IMR-90 (cell line): ENCODE data around the gene COPS9. TPM values are rescaled to one million over a fixed set of nuclear protein-coding genes. Genes with fewer than 3 reads are reported as not detected.

Experiments
- ATAC-seq: fragments of 200-7000 bp; cut with Tn5 transposase; 2 replicates; pipeline ENCODE4 v1.9.1; 2020; ENCODE audit warnings: low read depth, mild to moderate bottlenecking, moderate library complexity
- BruUV-seq: library from RNA; stranded (reverse); fragments of 400-500 nt; replicated peaks from 2 replicates; lab custom pipeline; 2021; lab: Mats Ljungman, UMichigan
- CTCF ChIA-PET: fragments of 300-600 bp; formaldehyde crosslinking; extraction: SDS; loops from one replicate; lab custom pipeline; 2021; ENCODE audit warnings: antibody characterized with exemption; lab: Yijun Ruan, JAX
- POLR2A ChIA-PET: fragments of 300-600 bp; sonication (Branson Sonifier 250); formaldehyde crosslinking; loops from one replicate; lab custom pipeline; 2022; ENCODE audit warnings: antibody characterized with exemption; ENCODE audit not compliant: unreplicated experiment; lab: Charles Lee
- DNase-seq: peaks from one replicate; pipeline ENCODE4 v3.0.0; 2013
- H2AFZ ChIP-seq: replicated peaks from 2 replicates; pipeline ENCODE3; 2013; ENCODE audit warnings: low read length, mild to moderate bottlenecking; ENCODE audit not compliant: poor library complexity
- H2AK5ac ChIP-seq: 2 replicates; pipeline ENCODE4 v1.6.1; 2013; ENCODE audit warnings: low read depth, low read length, inconsistent platforms
- H2AK9ac ChIP-seq: replicated peaks from 2 replicates; pipeline ENCODE3; 2013; ENCODE audit warnings: mild to moderate bottlenecking, low read depth, low read length, moderate library complexity; ENCODE audit not compliant: poor library complexity
- H2BK120ac ChIP-seq: 2 replicates; pipeline ENCODE4 v1.6.1; 2013; ENCODE audit warnings: low read depth, low read length, inconsistent platforms
- H2BK15ac ChIP-seq: 3 replicates; pipeline ENCODE4 v1.6.1; 2013; ENCODE audit warnings: low read depth, low read length, inconsistent platforms
- H2BK20ac ChIP-seq: 2 replicates; pipeline ENCODE4 v1.6.1; 2013; ENCODE audit warnings: low read depth, mild to moderate bottlenecking, inconsistent platforms, low read length, moderate library complexity
- H2BK5ac ChIP-seq: 2 replicates; pipeline ENCODE4 v1.6.1; 2013; ENCODE audit warnings: mild to moderate bottlenecking, low read depth, low read length, inconsistent platforms; ENCODE audit not compliant: poor library complexity, severe bottlenecking
- H3K14ac ChIP-seq: replicated peaks from 2 replicates; pipeline ENCODE4 v1.6.1; 2013; ENCODE audit warnings: low read depth, low read length, inconsistent platforms
- H3K18ac ChIP-seq: 2 replicates; pipeline ENCODE4 v1.6.1; 2013; ENCODE audit warnings: low read depth, low read length, control low read depth
- H3K23ac ChIP-seq: 2 replicates; pipeline ENCODE4 v1.6.1; 2013; ENCODE audit warnings: low read depth, low read length, inconsistent platforms
- H3K27ac ChIP-seq: 2 replicates; pipeline ENCODE4 v1.5.1; 2013; ENCODE audit warnings: mild to moderate bottlenecking, control low read depth, low read length; ENCODE audit not compliant: insufficient read depth
- H3K27me3 ChIP-seq: 2 replicates; pipeline ENCODE4 v1.6.1; 2013; ENCODE audit warnings: low read length; ENCODE audit not compliant: control insufficient read depth, insufficient read depth
- H3K36me3 ChIP-seq: 2 replicates; pipeline ENCODE4 v1.6.1; 2013; ENCODE audit warnings: low read length, mixed read lengths; ENCODE audit not compliant: control insufficient read depth, insufficient read depth
- H3K4ac ChIP-seq: 2 replicates; pipeline ENCODE4 v1.6.1; 2013; ENCODE audit warnings: low read depth, low read length, inconsistent platforms
- H3K4me1 ChIP-seq: 2 replicates; pipeline ENCODE4 v1.6.1; 2013; ENCODE audit warnings: low read length, mixed read lengths; ENCODE audit not compliant: control insufficient read depth, insufficient read depth
- H3K4me2 ChIP-seq: 2 replicates; pipeline ENCODE4 v1.6.1; 2013; ENCODE audit warnings: low read depth, mild to moderate bottlenecking, control low read depth, low read length, moderate library complexity
- H3K4me3 ChIP-seq: 2 replicates; pipeline ENCODE4 v1.5.1; 2013; ENCODE audit warnings: low read depth, mild to moderate bottlenecking, control low read depth, low read length, moderate library complexity; ENCODE audit not compliant: insufficient read depth
- H3K56ac ChIP-seq: 2 replicates; pipeline ENCODE4 v1.6.1; 2013; ENCODE audit warnings: low read length, inconsistent platforms; ENCODE audit not compliant: insufficient read depth; ENCODE audit errors: extremely low read depth
- H3K79me1 ChIP-seq, 2 experiments: 2 replicates each; pipeline ENCODE4 v1.6.1; 2013; ENCODE audit warnings: low read length in 2 of 2, inconsistent platforms in 1 of 2, low read depth in 1 of 2
- H3K9ac ChIP-seq: 2 replicates; pipeline ENCODE4 v1.6.1; 2013; ENCODE audit warnings: low read depth, low read length, control low read depth
- H3K9me1 ChIP-seq: 2 replicates; pipeline ENCODE4 v1.6.1; 2013; ENCODE audit warnings: low read length, inconsistent platforms; ENCODE audit not compliant: insufficient read depth
- H3K9me3 ChIP-seq: 2 replicates; pipeline ENCODE4 v1.6.1; 2013; ENCODE audit warnings: low read length; ENCODE audit not compliant: control insufficient read depth, insufficient read depth
- H4K20me1 ChIP-seq: 2 replicates; pipeline ENCODE4 v1.6.1; 2013; ENCODE audit warnings: low read length, inconsistent platforms; ENCODE audit not compliant: insufficient read depth
- H4K5ac ChIP-seq: 2 replicates; pipeline ENCODE4 v1.6.1; 2013; ENCODE audit warnings: mild to moderate bottlenecking, low read depth, low read length, control low read depth
- H4K8ac ChIP-seq, 2 experiments: 2 replicates each; pipeline ENCODE4 v1.6.1; 2013; ENCODE audit warnings: low read depth in 2 of 2, low read length in 2 of 2, control low read depth in 1 of 2, inconsistent platforms in 1 of 2
- H4K91ac ChIP-seq: 2 replicates; pipeline ENCODE4 v1.6.1; 2013; ENCODE audit warnings: low read depth, low read length, inconsistent platforms; ENCODE audit not compliant: insufficient read depth
- BHLHE40 ChIP-seq: fragments of 150-350 bp; IDR thresholded peaks from 2 replicates; pipeline ENCODE4 v1.6.1; 2016; ENCODE audit warnings: mild to moderate bottlenecking, low read depth, low read length
- CHD1 ChIP-seq: IDR thresholded peaks from 2 replicates; pipeline ENCODE4 v1.6.1; 2012; ENCODE audit warnings: low read depth, low read length, improper control_type of control experiment
- CTCF ChIP-seq: conservative IDR thresholded peaks from 2 replicates; pipeline ENCODE4 v1.5.1; 2012; ENCODE audit warnings: mild to moderate bottlenecking, low read depth, low read length, improper control_type of control experiment
- FOS ChIP-seq: fragments of 150-350 bp; IDR thresholded peaks from 2 replicates; pipeline ENCODE4 v1.6.1; 2016; ENCODE audit warnings: low read depth, low read length
- MXI1 ChIP-seq: IDR thresholded peaks from 2 replicates; pipeline ENCODE4 v1.6.1; 2012; ENCODE audit warnings: low read depth, mild to moderate bottlenecking, low read length, moderate library complexity, borderline replicate concordance
- NFE2L2 ChIP-seq: fragments of 150-350 bp; IDR thresholded peaks from 2 replicates; pipeline ENCODE4 v1.6.1; 2016; ENCODE audit warnings: low read depth, mild to moderate bottlenecking, low read length
- RAD21 ChIP-seq: IDR thresholded peaks from 2 replicates; pipeline ENCODE4 v1.6.1; 2012; ENCODE audit warnings: low read length, improper control_type of control experiment
- RCOR1 ChIP-seq: IDR thresholded peaks from 2 replicates; pipeline ENCODE4 v1.6.1; 2012; ENCODE audit warnings: mild to moderate bottlenecking, low read length, improper control_type of control experiment; ENCODE audit not compliant: insufficient replicate concordance
- RFX5 ChIP-seq: IDR thresholded peaks from 2 replicates; pipeline ENCODE4 v1.8.0; 2012; ENCODE audit warnings: low read depth, mild to moderate bottlenecking, low read length, moderate library complexity
- SMC3 ChIP-seq: fragments of 150-350 bp; IDR thresholded peaks from 2 replicates; pipeline ENCODE4 v1.6.1; 2016; ENCODE audit warnings: low read depth, mild to moderate bottlenecking, antibody characterized with exemption, low read length, moderate library complexity
- WGBS, 2 experiments: methylation state at CpG; one replicate each; pipeline versions ENCODE4 v1.1.5 to v1.1.7; 2013; ENCODE audit warnings: missing lambda C conversion rate in 2 of 2; ENCODE audit not compliant: insufficient read length in 1 of 2; ENCODE audit errors: extremely low coverage in 2 of 2; 5-methylcytosine and 5-hydroxymethylcytosine counted together
- dilution Hi-C: fragments of 300-500 bp; cut with HindIII; formaldehyde crosslinking; loops from one replicate; pipeline ENCODE4 v1.14.3; 2018; ENCODE audit warnings: low sequenced_read_pairs; ENCODE audit not compliant: unreplicated experiment
- in situ Hi-C: fragments of 300-500 bp; cut with MboI; formaldehyde crosslinking; loops from 3 replicates; pipeline ENCODE4 v1.14.3; 2019; ENCODE audit warnings: low sequenced_read_pairs, inconsistent platforms, mixed read lengths
- intact Hi-C: fragments of 100-400 bp; cut with micrococcal nuclease; formaldehyde crosslinking; loops from 2 replicates; pipeline ENCODE4 v1.10.0; 2022
- polyA plus RNA-seq, 3 experiments: library from polyadenylated mRNA; depleted of rRNA; stranded (reverse); fragments of >200 nt; gene quantifications; 2 replicates each; pipeline ENCODE4 v1.2.3, GENCODE V29; 2012; ENCODE audit warnings: low replicate concordance in 1 of 3
- total RNA-seq: library from RNA; depleted of rRNA; stranded (reverse); fragments of >200 nt; gene quantifications from 2 replicates; pipeline ENCODE4 v1.2.3, GENCODE V29; 2012

COPS9 gene
- total and polyA plus RNA-seq, 2 of the 4 experiments (the other 2 are of a cell fraction) = 85.9 to 309 TPM

- TF ChIP-seq RFX5 = no peak
Observed at GRCh38 chr2:240137596-240138253, 1.6 kb upstream of the COPS9 start (continued).

- Histone ChIP-seq H2AK9ac (peak overlapping the region; percentile 92), H2AFZ (peak overlapping the region; percentile 96), H3K36me3 (peaks cover 15% of the 10 kb centered on the region; the same call in 1 of the 2 replicates), H3K14ac (peak overlapping the region; percentile 10), H2BK15ac (no peak overlapping the region), H2BK120ac (no peak overlapping the region), H3K4me2 (peak overlapping the region; percentile 69), H3K23ac (peak overlapping the region; percentile 82; the same call in 1 of the 2 replicates), H3K9me1 (no peaks in the 10 kb centered on the region), H3K4me1 (peaks cover 9% of the 10 kb centered on the region), H3K27ac (peak overlapping the region; percentile 31; the same call in 1 of the 2 replicates), H4K8ac (peak overlapping the region; percentile 75 to 78), H3K9ac (peak overlapping the region; percentile 50), H2BK5ac (no peak overlapping the region), H4K91ac (no peak overlapping the region), H4K5ac (peak overlapping the region; percentile 81), H3K4ac (peak overlapping the region; percentile 72; the same call in 1 of the 2 replicates), H4K20me1 (peaks cover 14% of the 10 kb centered on the region; the same call in 1 of the 2 replicates), H3K4me3 (peak overlapping the region; percentile 95), H3K27me3 (peaks cover 15% of the 10 kb centered on the region), H2AK5ac (no peak overlapping the region), H3K56ac (no peak overlapping the region), H3K9me3 (no peaks in the 10 kb centered on the region), H3K79me1 (peaks cover 0 to 30% of the 10 kb centered on the region in 2 experiments; a peak in 3 of 4 replicates), H3K18ac (no peak overlapping the region), H2BK20ac (no peak overlapping the region)
- no TSS peak for BruUV-seq
- dilution Hi-C loops = no loop called here
- no peak for DNase-seq
- CTCF ChIA-PET = no interaction called here
- ATAC-seq = no peak
- TF ChIP-seq MXI1 = no peak
- no peak for TF ChIP-seq CTCF
- no peak for TF ChIP-seq RAD21
- TF ChIP-seq CHD1 = no peak
- no peak for TF ChIP-seq FOS
- TF ChIP-seq RCOR1 = no peak
- no peak for TF ChIP-seq NFE2L2
- TF ChIP-seq SMC3 = no peak
- no peak for TF ChIP-seq BHLHE40
- 45% methylated on average over 23 of the region's 36 CpGs; no CpG with 5 or more reads in 1 of the 2 experiments for WGBS, 2 experiments
- POLR2A ChIA-PET = no interaction called here
- in situ Hi-C loops = loop anchor here (25.0 kb wide), 1 partner anchor 1099 kb away; no protein-coding TSS in a partner anchor
- intact Hi-C loops = no loop called here
Observed at GRCh38 chr2:240136671-240137292, 677 bp upstream of the COPS9 start.
